Adrenal gland (tissue), 12 donors: ENCODE results near the gene TEX13A. TPM values are rescaled to one million over a fixed set of nuclear protein-coding genes. Genes with fewer than 3 reads are reported as not detected.

Source experiments
- DNase-seq, 7 donors: peaks; one replicate each; pipeline ENCODE4 v3.0.0-alpha.2; 2019 to 2020
- H3K27ac ChIP-seq, 5 donors: fragments of 200-600 bp; sonication (generic) in 4 of 5; 1 replicate in 3 of 5; 2 replicates in 2 of 5; pipeline versions ENCODE4 v1.5.1 to v1.8.0; 2016 to 2020; ENCODE audit warnings: mild to moderate bottlenecking in 1 of 5
- H3K27me3 ChIP-seq: fragments of 200-600 bp; 2 replicates; pipeline ENCODE4 v1.8.0; 2021
- H3K36me3 ChIP-seq, 2 donors: fragments of 200-600 bp; replicated peaks in 1 of 2; 1 replicate in 1 of 2; 2 replicates in 1 of 2; pipeline versions ENCODE4 v1.5.1 to v1.8.0; 2018 to 2022
- H3K4me1 ChIP-seq, 2 donors: fragments of 200-600 bp; replicated peaks in 1 of 2; 1 replicate in 1 of 2; 2 replicates in 1 of 2; pipeline versions ENCODE4 v1.5.1 to v1.8.0; 2018 to 2021
- H3K4me3 ChIP-seq, 4 donors: fragments of 200-600 bp; sonication (generic) in 3 of 4; one replicate each; pipeline ENCODE4 v1.5.1; 2016 to 2018
- H3K9me3 ChIP-seq, 3 donors: fragments of 200-600 bp; sonication (generic) in 1 of 3; replicated peaks in 1 of 3; 1 replicate in 2 of 3; 2 replicates in 1 of 3; pipeline versions ENCODE4 v1.5.1 to v1.8.0; 2016 to 2021
- POLR2A ChIP-seq, 2 donors: fragments of 450-650 bp; IDR thresholded peaks; one replicate each; pipeline ENCODE4 v1.6.1; 2017; ENCODE audit warnings: antibody characterized with exemption in 2 of 2, mild to moderate bottlenecking in 2 of 2, moderate library complexity in 1 of 2
- WGBS, 4 donors: extraction: QIAGEN DNeasy Blood & Tissue Kit in 2 of 4; methylation state at CpG; one replicate each; pipeline versions ENCODE4 v1.1.5 to v1.1.7; 2013 to 2017; 5-methylcytosine and 5-hydroxymethylcytosine counted together
- intact Hi-C, 2 donors: fragments of 100-400 bp; cut with DNase I; formaldehyde crosslinking; loops; one replicate each; pipeline versions ENCODE4 v1.14.1 to v1.15.0; 2022 to 2023
- polyA plus RNA-seq, 3 donors: library from polyadenylated mRNA; stranded (reverse); fragments of 200-250 nt in 2 of 3; fragments of 350-450 nt in 1 of 3; fragmentation: Illumina TruSeq in 1 of 3; extraction: RNeasy Lipid Tissue Mini Kit (QIAGEN cat#74804) in 1 of 3; gene quantifications; one replicate each; pipeline ENCODE4 v1.2.3, GENCODE V29; 2013 to 2014
- total RNA-seq, 9 donors: library from RNA; depleted of rRNA in 4 of 9; stranded (reverse); fragments of >200 nt in 4 of 9; fragments of 120-200 nt in 1 of 9; fragmentation: NEBNext Ultra II Directional in 1 of 9; extraction: Animal tissue kit (Norgen Biotek cat#: 25700) in 1 of 9; gene quantifications; one replicate each; pipeline versions ENCODE4 v1.1.0 to v1.2.4, GENCODE V29; 2013 to 2023
- TF ChIP-seq, protein P1 (sequence below), 6 experiments: fragments of 450-650 bp in 4 of 6; fragments of 200-600 bp in 2 of 6; sonication (generic) in 1 of 6; IDR thresholded peaks; 1 replicate in 5 of 6; 2 replicates in 1 of 6; pipeline versions ENCODE4 v1.5.1 to v1.8.0; 2016 to 2021; ENCODE audit warnings: antibody characterized with exemption in 6 of 6, mild to moderate bottlenecking in 2 of 6, moderate library complexity in 1 of 6
- donor health status: healthy with polysubstance abuse.
- donor health status: Bipolar disorder and iron deficiency.
- donor health status: DM: yes; HTN: yes; CAD: no.
- donor health status: DM: no; HTN: no; CAD: no.
- donor health status: DM: no; HTN: no; CAD: no.
- donor health status: DM: yes; HTN: yes; CAD: no.

The TEX13A gene
- total and polyA plus RNA-seq, 12 donors, result not detected

GRCh38 chrX:105209406-105209805 lies 11.1 kb downstream of the TEX13A start:
- no peak overlapping the region for H3K4me3 ChIP-seq
- no peaks in the 10 kb centered on the region for H3K36me3 ChIP-seq
- DNase-seq, result no peak
- TF ChIP-seq, protein P1, sequence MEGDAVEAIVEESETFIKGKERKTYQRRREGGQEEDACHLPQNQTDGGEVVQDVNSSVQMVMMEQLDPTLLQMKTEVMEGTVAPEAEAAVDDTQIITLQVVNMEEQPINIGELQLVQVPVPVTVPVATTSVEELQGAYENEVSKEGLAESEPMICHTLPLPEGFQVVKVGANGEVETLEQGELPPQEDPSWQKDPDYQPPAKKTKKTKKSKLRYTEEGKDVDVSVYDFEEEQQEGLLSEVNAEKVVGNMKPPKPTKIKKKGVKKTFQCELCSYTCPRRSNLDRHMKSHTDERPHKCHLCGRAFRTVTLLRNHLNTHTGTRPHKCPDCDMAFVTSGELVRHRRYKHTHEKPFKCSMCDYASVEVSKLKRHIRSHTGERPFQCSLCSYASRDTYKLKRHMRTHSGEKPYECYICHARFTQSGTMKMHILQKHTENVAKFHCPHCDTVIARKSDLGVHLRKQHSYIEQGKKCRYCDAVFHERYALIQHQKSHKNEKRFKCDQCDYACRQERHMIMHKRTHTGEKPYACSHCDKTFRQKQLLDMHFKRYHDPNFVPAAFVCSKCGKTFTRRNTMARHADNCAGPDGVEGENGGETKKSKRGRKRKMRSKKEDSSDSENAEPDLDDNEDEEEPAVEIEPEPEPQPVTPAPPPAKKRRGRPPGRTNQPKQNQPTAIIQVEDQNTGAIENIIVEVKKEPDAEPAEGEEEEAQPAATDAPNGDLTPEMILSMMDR (IDR thresholded peaks at IDR 0.05), result no peak
- TF ChIP-seq POLR2A (IDR thresholded peaks at IDR 0.05), result no peak
- intact Hi-C loops, result no loop called here
- H3K4me1 ChIP-seq, result no peaks in the 10 kb centered on the region
- H3K27me3 ChIP-seq, result peaks cover 32% of the 10 kb centered on the region
- H3K9me3 ChIP-seq, result no peaks in the 10 kb centered on the region
- H3K27ac ChIP-seq, result no peak overlapping the region

DNA sequence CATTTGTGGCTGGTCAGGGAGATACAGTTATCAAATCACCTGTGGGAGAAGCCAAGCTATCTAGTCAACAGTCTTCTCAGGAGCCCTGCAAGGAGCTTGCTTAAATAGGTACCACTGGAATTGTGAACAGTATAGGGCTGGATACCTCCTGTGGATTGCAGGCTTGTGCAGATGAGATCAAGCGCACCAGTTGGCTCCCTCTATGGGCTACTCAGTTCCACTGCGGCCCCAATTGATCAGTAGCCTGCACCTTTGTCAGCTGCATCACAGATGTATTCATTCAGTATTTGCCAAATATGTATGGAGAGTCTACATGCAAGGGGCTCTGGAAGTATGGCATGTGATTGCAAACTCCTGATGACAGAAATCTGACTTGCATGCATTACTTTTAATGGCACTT lies 28.6 kb downstream of the TEX13A start:
- H3K4me1 ChIP-seq, result no peaks in the 10 kb centered on the region
- no peak overlapping the region for H3K4me3 ChIP-seq
- no peaks in the 10 kb centered on the region for H3K36me3 ChIP-seq
- no peaks in the 10 kb centered on the region for H3K9me3 ChIP-seq
- H3K27ac ChIP-seq, result no peak overlapping the region
- peaks cover 7% of the 10 kb centered on the region for H3K27me3 ChIP-seq
- 17 to 49% (median 22%) methylated on average over 1 to 2 of the region's 2 CpGs for WGBS, 4 donors
- intact Hi-C loops, result no loop called here
- TF ChIP-seq POLR2A (IDR thresholded peaks at IDR 0.05), result no peak
- TF ChIP-seq, protein P1 (IDR thresholded peaks at IDR 0.05), result peak in 3 of 6 experiments; percentile 17 to 32 (median 27)
- peak in 2 of 7 donors; percentile 1 to 33 for DNase-seq

DNA sequence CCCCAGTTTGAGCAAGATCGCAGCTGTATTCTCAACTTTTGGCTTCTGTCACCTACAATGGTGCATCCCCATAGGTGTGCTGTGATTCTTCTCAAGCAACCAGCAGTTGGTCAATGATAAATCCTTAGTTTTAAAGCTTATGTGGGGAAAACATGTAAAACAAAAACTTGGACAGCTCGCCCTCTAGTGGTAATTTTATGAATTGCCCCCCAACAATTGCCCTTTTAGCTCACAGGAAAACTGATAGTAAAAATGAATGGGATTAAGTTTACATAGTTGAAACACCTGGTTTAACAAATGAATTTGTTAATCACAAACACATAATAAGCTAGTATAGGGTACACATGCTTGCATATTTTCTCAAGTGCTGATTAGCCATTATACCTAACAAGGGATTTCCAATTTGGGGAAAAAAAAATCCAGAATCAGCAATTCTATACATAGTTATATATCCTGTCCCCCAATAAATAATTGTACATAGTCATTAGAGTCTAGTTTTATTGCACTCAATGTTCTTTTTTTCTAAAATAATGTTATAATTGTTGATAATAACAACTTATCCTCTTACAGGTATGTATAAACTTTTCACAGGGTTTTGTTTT lies 30.1 kb downstream of the TEX13A start:
- H3K27ac ChIP-seq, result no peak overlapping the region
- intact Hi-C loops, result no loop called here
- no peaks in the 10 kb centered on the region for H3K9me3 ChIP-seq
- H3K4me1 ChIP-seq, result no peaks in the 10 kb centered on the region
- no peak for TF ChIP-seq POLR2A (IDR thresholded peaks at IDR 0.05)
- TF ChIP-seq, protein P1 (IDR thresholded peaks at IDR 0.05), result peak; percentile 40 to 92 (median 60)
- WGBS, 4 donors, result 3 to 11% (median 7%) methylated on average over 2 of the region's 2 CpGs
- DNase-seq, result peak in 5 of 7 donors; percentile 16 to 53 (median 31)
- no peak overlapping the region for H3K4me3 ChIP-seq
- peaks cover 7% of the 10 kb centered on the region for H3K27me3 ChIP-seq
- H3K36me3 ChIP-seq, result no peaks in the 10 kb centered on the region

GRCh38 chrX:105189093-105189492 lies 31.4 kb downstream of the TEX13A start:
- no peak for TF ChIP-seq POLR2A (IDR thresholded peaks at IDR 0.05)
- TF ChIP-seq, protein P1 (IDR thresholded peaks at IDR 0.05), result no peak
- DNase-seq, result no peak
- Histone ChIP-seq H3K36me3 (no peaks in the 10 kb centered on the region), H3K27me3 (peaks cover 7% of the 10 kb centered on the region), H3K4me1 (no peaks in the 10 kb centered on the region), H3K9me3 (no peaks in the 10 kb centered on the region), H3K4me3 (no peak overlapping the region), H3K27ac (no peak overlapping the region)
- intact Hi-C loops, result no loop called here
- 78 to 93% (median 85%) methylated on average over 7 to 8 of the region's 8 CpGs for WGBS, 4 donors
